Testis (tissue), 3 donors: Measurements from ENCODE around the gene ILF2. TPM values are rescaled to one million over a fixed set of nuclear protein-coding genes. Genes with fewer than 3 reads are reported as not detected.

Experiments used
- DNase-seq: peaks from one replicate; pipeline ENCODE4 v3.0.0-alpha.2; 2019
- H3K27ac ChIP-seq, 2 donors: fragments of 200-600 bp; sonication (generic); one replicate each; pipeline ENCODE4 v1.5.1; 2019
- H3K27me3 ChIP-seq: fragments of 200-600 bp; sonication (generic); one replicate; pipeline ENCODE4 v1.5.1; 2019
- H3K36me3 ChIP-seq: fragments of 200-600 bp; sonication (generic); one replicate; pipeline ENCODE4 v1.5.1; 2017; ENCODE audit warnings: low read depth; ENCODE audit errors: missing control alignments
- H3K4me1 ChIP-seq: fragments of 200-600 bp; sonication (generic); one replicate; pipeline ENCODE4 v1.5.1; 2019
- H3K4me3 ChIP-seq, 2 donors: fragments of 200-600 bp; sonication (generic); one replicate each; pipeline ENCODE4 v1.5.1; 2017 to 2019
- H3K9me3 ChIP-seq: fragments of 200-600 bp; sonication (generic); one replicate; pipeline ENCODE4 v1.5.1; 2017
- CTCF ChIP-seq, 3 experiments: fragments of 450-650 bp in 2 of 3; fragments of 200-600 bp in 1 of 3; sonication (generic) in 1 of 3; IDR thresholded peaks; one replicate each; pipeline ENCODE4 v1.5.1; 2016 to 2019; ENCODE audit warnings: antibody characterized with exemption in 3 of 3, mild to moderate bottlenecking in 2 of 3, moderate library complexity in 1 of 3
- POLR2A ChIP-seq: fragments of 450-650 bp; IDR thresholded peaks from one replicate; pipeline ENCODE4 v1.6.1; 2017; ENCODE audit warnings: antibody characterized with exemption, mild to moderate bottlenecking, moderate library complexity
- WGBS, 2 donors: methylation state at CpG; one replicate each; pipeline ENCODE4 v1.1.5; 2018; 5-methylcytosine and 5-hydroxymethylcytosine counted together
- intact Hi-C: fragments of 100-400 bp; cut with DNase I; formaldehyde crosslinking; loops from one replicate; pipeline ENCODE4 v1.15.1; 2023; ENCODE audit warnings: low total_unique reads
- polyA plus RNA-seq: library from polyadenylated mRNA; stranded (reverse); fragments of 350-450 nt; fragmentation: Illumina TruSeq; extraction: RNeasy Lipid Tissue Mini Kit (QIAGEN cat#74804); gene quantifications from one replicate; pipeline ENCODE4 v1.2.3, GENCODE V29; 2014; ENCODE audit warnings: low read depth, low replicate concordance; ENCODE audit not compliant: insufficient read depth
- total RNA-seq, 2 donors: library from RNA; depleted of rRNA; stranded (reverse); fragments of >200 nt; gene quantifications; one replicate each; pipeline ENCODE4 v1.2.3, GENCODE V29; 2016

ILF2 gene
- total and polyA plus RNA-seq, 3 donors from 2014 or later = 150 to 295 (median 153) TPM

- no peak for DNase-seq
- no peaks in the 10 kb centered on the region for H3K36me3 ChIP-seq
- H3K9me3 ChIP-seq = no peaks in the 10 kb centered on the region
- no peak overlapping the region for H3K27ac ChIP-seq
- no peaks in the 10 kb centered on the region for H3K27me3 ChIP-seq
- 78 to 84% methylated on average over 5 of the region's 5 CpGs for WGBS, 2 donors
- intact Hi-C loops = no loop called here
- H3K4me1 ChIP-seq = peaks cover 32% of the 10 kb centered on the region
- H3K4me3 ChIP-seq = no peak overlapping the region
- TF ChIP-seq POLR2A (no peak), CTCF (IDR thresholded peaks at IDR 0.05) (no peak)
Measured at GRCh38 chr1:153629343-153629665, 41.5 kb downstream of the ILF2 start.

- H3K4me1 ChIP-seq = peaks cover 32% of the 10 kb centered on the region
- intact Hi-C loops = no loop called here
- no peaks in the 10 kb centered on the region for H3K27me3 ChIP-seq
- no peaks in the 10 kb centered on the region for H3K9me3 ChIP-seq
- no peak for DNase-seq
- no peak overlapping the region for H3K4me3 ChIP-seq
- peak overlapping the region in 1 of 2 donors; percentile 94 for H3K27ac ChIP-seq
- TF ChIP-seq CTCF (IDR thresholded peaks at IDR 0.05) (no peak), POLR2A (no peak)
- H3K36me3 ChIP-seq = no peaks in the 10 kb centered on the region
- 85 to 89% methylated on average over 6 of the region's 6 CpGs for WGBS, 2 donors
Measured at GRCh38 chr1:153628638-153629342, 42.0 kb downstream of the ILF2 start.

GRCh38 chr1:153627715-153628626 is 42.8 kb downstream of the ILF2 start, which contains the start of gene S100A1:
Gene S100A1 (plus strand): TSS chr1:153628434. CDS start chr1:153630522, 2,088 bp downstream.
- Histone ChIP-seq H3K27me3 (no peaks in the 10 kb centered on the region), H3K4me3 (peak within 1 kb of the TSS; percentile 38 to 67), H3K9me3 (no peaks in the 10 kb centered on the region), H3K27ac (peak within 1 kb of the TSS; percentile 94 to 95), H3K4me1 (peaks cover 32% of the 10 kb centered on the region), H3K36me3 (no peaks in the 10 kb centered on the region)
- WGBS, 2 donors = 59 to 64% methylated on average over 3 to 10 of the region's 10 CpGs
- intact Hi-C loops = no loop called here
- DNase-seq = no peak
- TF ChIP-seq POLR2A = no peak
- no peak for TF ChIP-seq CTCF (IDR thresholded peaks at IDR 0.05)

- Histone ChIP-seq H3K9me3 (no peaks in the 10 kb centered on the region), H3K27me3 (no peaks in the 10 kb centered on the region), H3K27ac (peak within 1 kb of the TSS; percentile 94 to 95), H3K4me1 (peaks cover 32% of the 10 kb centered on the region), H3K4me3 (peak within 1 kb of the TSS; percentile 38 to 67), H3K36me3 (no peaks in the 10 kb centered on the region)
- intact Hi-C loops = no loop called here
- TF ChIP-seq POLR2A (no peak), CTCF (IDR thresholded peaks at IDR 0.05) (peak; percentile 37 to 64 (median 62))
- WGBS, 2 donors = 26 to 63% methylated on average over 19 to 28 of the region's 28 CpGs
- DNase-seq = peak; percentile 84
Measured at GRCh38 chr1:153626904-153627714, 43.7 kb downstream of the ILF2 start, which contains the start of gene S100A13. Gene S100A13 (minus strand): TSS chr1:153627505. CDS start chr1:153626472, 1,033 bp downstream.
